ENCODE measurements around the gene OR5H2. TPM values are rescaled to one million over a fixed set of nuclear protein-coding genes. Genes with fewer than 3 reads are reported as not detected.

Gene OR5H2
- total RNA-seq, 1 donor from 2014 or later, result not detected

DNA sequence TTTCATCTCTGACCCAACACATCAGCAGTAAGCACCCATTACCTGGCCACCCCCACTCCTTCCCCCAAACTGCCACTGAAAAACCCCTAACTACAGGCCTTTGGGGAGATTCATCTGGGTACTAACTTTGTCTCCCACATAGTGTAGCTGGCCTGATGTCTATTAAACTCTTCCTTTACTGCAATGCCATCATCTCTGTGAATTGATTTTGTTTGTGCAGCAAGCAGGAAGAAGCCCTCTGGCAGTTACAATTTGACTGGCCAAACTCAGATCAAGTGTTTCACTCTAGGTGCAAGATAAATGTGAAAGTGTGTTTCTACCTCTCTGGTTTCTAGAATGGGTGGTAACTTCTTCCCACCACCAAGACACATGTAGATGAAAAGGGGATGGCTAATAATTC is 44.6 kb downstream of the OR5H2 start:
- no peak for ATAC-seq (ENCODE audit: poor library complexity)
- no peak for DNase-seq
- intact Hi-C loops (cut with DNase I), result loop anchor here (5.0 kb wide), 1 partner anchor 280 kb away; no protein-coding TSS in a partner anchor

- intact Hi-C loops (cut with DNase I), result loop anchor here (5.0 kb wide), 1 partner anchor 282 kb away; no protein-coding TSS in a partner anchor
- DNase-seq (no peak), ATAC-seq (ENCODE audit: poor library complexity) (no peak)
Observed at GRCh38 chr3:98328933-98329332, 46.6 kb downstream of the OR5H2 start.

- intact Hi-C loops (cut with DNase I), result loop anchor here (5.0 kb wide), 1 partner anchor 282 kb away; no protein-coding TSS in a partner anchor
- DNase-seq, result peak; percentile 43
- ATAC-seq (ENCODE audit: poor library complexity), result peak; percentile 63
Observed at GRCh38 chr3:98329392-98330124, 47.3 kb downstream of the OR5H2 start.

GRCh38 chr3:98331329-98331728 is 49.0 kb downstream of the OR5H2 start:
- intact Hi-C loops (cut with DNase I), result no loop called here
- ATAC-seq (ENCODE audit: poor library complexity) (no peak), DNase-seq (no peak)

Other genes starting within 250 kb of the OR5H2 start
- not detected for gene GABRR3, start 247.2 kb upstream of the OR5H2 start, total RNA-seq
- gene OR5AC2, start 195.3 kb upstream of the OR5H2 start, total RNA-seq, result not detected
- gene OR5H1, start 151.8 kb upstream of the OR5H2 start, total RNA-seq, result not detected
- gene OR5H14, start 135.0 kb upstream of the OR5H2 start, total RNA-seq, result not detected
- not detected for gene OR5H15, start 115.8 kb upstream of the OR5H2 start, total RNA-seq
- not detected for gene OR5H6, start 18.3 kb upstream of the OR5H2 start, total RNA-seq
- not detected for gene OR5K4, start 71.3 kb downstream of the OR5H2 start, total RNA-seq
- not detected for gene OR5K3, start 108.2 kb downstream of the OR5H2 start, total RNA-seq
- gene OR5K1, start 180.7 kb downstream of the OR5H2 start, total RNA-seq, result not detected
- gene OR5K2, start 215.2 kb downstream of the OR5H2 start, total RNA-seq, result not detected
- gene CLDND1, start 240.4 kb downstream of the OR5H2 start, total RNA-seq, result 72.5 TPM
- not detected for gene GPR15, start 249.5 kb downstream of the OR5H2 start, total RNA-seq

All from Right ventricle myocardium superior (tissue), 1 donor.